ENCODE data around the gene PLEKHG5.
"Not testable (repeated sequence)": the region's sequence is repeated elsewhere in the genome, so short reads cannot be mapped to it uniquely, and the experiment has no call there.

PLEKHG5 gene

DNA sequence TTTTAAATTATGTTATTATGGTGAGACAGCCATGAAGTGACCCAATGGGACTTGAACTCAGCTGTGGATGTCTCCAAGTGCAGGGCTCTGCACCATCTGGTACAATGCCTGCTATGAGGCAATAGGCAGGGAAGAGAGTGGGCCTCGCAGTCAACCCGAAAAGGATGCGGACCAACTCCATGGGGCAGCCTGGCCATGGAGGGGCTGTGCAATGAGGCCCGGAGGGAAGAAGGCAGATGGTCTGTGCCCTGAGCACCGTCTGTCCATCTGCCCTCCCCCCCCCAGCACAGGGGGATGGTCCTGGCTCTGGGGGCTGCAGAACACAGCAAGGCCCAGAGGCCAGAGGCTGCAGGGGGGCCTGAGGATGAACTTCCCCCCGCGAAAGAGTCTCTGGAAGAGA, 49.9 kb downstream of the PLEKHG5 start:
- no peak overlapping the region for H4K8ac ChIP-seq (ENCODE audit: low read depth, low read length)
- no peak overlapping the region for H2BK120ac ChIP-seq (ENCODE audit: low read depth, low read length)
- no peak overlapping the region for H2BK5ac ChIP-seq (ENCODE audit: low read length)
- no peak for DNase-seq (ENCODE audit: low spot score)
- no peak overlapping the region for H2BK15ac ChIP-seq (ENCODE audit: low read length)
- no peak overlapping the region for H2BK12ac ChIP-seq (ENCODE audit: low read length)
- no peaks in the 10 kb centered on the region for H3K36me3 ChIP-seq (replicated peaks in 1 of 2; ENCODE audit: control insufficient read depth in 2 of 2, insufficient read depth in 2 of 2, low read length in 2 of 2)
- H4K91ac ChIP-seq (ENCODE audit: low read depth, low read length, poor library complexity): no peak overlapping the region
- H3K4ac ChIP-seq (ENCODE audit: low read length): no peak overlapping the region
- H3K4me3 ChIP-seq (ENCODE audit: low read length in 2 of 2): no peak overlapping the region
- no CpG with 5 or more reads among the region's 7 CpGs for WGBS, 2 donors (ENCODE audit: extremely low coverage in 2 of 2, insufficient read length in 2 of 2, insufficient replicate concordance in 1 of 2)
- no peaks in the 10 kb centered on the region for H3K79me1 ChIP-seq (ENCODE audit: low read depth, low read length)
- H3K27ac ChIP-seq (replicated peaks; ENCODE audit: low read length): no peak overlapping the region
- peak overlapping the region; percentile 13 for H2AK5ac ChIP-seq (ENCODE audit: low read depth, low read length)
- H2AFZ ChIP-seq (ENCODE audit: low read length): no peak overlapping the region
- peaks cover 8 to 21% of the 10 kb centered on the region in 2 donors for H3K4me1 ChIP-seq (ENCODE audit: control insufficient read depth in 2 of 2, insufficient read depth in 1 of 2, low read depth in 1 of 2, low read length in 2 of 2)
- H3K14ac ChIP-seq (ENCODE audit: low read length): no peak overlapping the region
- peaks cover 2 to 49% (median 10%) of the 10 kb centered on the region in 3 experiments for H3K27me3 ChIP-seq (ENCODE audit: control insufficient read depth in 3 of 3, insufficient read depth in 3 of 3, low read depth in 1 of 3, low read length in 3 of 3)
- no peak overlapping the region for H3K23ac ChIP-seq (ENCODE audit: low read depth, low read length, poor library complexity)
- H3K9me3 ChIP-seq (replicated peaks in 1 of 2; ENCODE audit: control insufficient read depth in 2 of 2, insufficient read depth in 1 of 2, low read depth in 1 of 2, low read length in 2 of 2): no peaks in the 10 kb centered on the region
- peak overlapping the region; percentile 22 for H3K9ac ChIP-seq (ENCODE audit: low read depth, low read length, poor library complexity)
- H3K18ac ChIP-seq (ENCODE audit: low read length): no peak overlapping the region
- H3K4me2 ChIP-seq (ENCODE audit: insufficient read depth, low read length, poor library complexity, severe bottlenecking): no peak overlapping the region

- H3K27me3 ChIP-seq (ENCODE audit: control insufficient read depth in 3 of 3, insufficient read depth in 3 of 3, low read depth in 1 of 3, low read length in 3 of 3): peaks cover 2 to 49% (median 10%) of the 10 kb centered on the region in 3 experiments
- no peak overlapping the region for H2BK5ac ChIP-seq (ENCODE audit: low read length)
- peak overlapping the region; percentile 85 for H3K23ac ChIP-seq (ENCODE audit: low read depth, low read length, poor library complexity)
- peak overlapping the region; percentile 6 for H4K8ac ChIP-seq (ENCODE audit: low read depth, low read length)
- H2AFZ ChIP-seq (ENCODE audit: low read length): peak overlapping the region; percentile 53
- peaks cover 5 to 13% of the 10 kb centered on the region in 2 donors for H3K4me1 ChIP-seq (ENCODE audit: control insufficient read depth in 2 of 2, insufficient read depth in 1 of 2, low read depth in 1 of 2, low read length in 2 of 2)
- H3K36me3 ChIP-seq (replicated peaks in 1 of 2; ENCODE audit: control insufficient read depth in 2 of 2, insufficient read depth in 2 of 2, low read length in 2 of 2): no peaks in the 10 kb centered on the region
- peak overlapping the region; percentile 21 for H3K14ac ChIP-seq (ENCODE audit: low read length)
- peak overlapping the region; percentile 92 for H2BK15ac ChIP-seq (ENCODE audit: low read length)
- peak overlapping the region; percentile 95 for H2AK5ac ChIP-seq (ENCODE audit: low read depth, low read length)
- peak overlapping the region in 1 of 2 donors; percentile 79 for H3K4me3 ChIP-seq (ENCODE audit: low read length in 2 of 2)
- H3K4me2 ChIP-seq (ENCODE audit: insufficient read depth, low read length, poor library complexity, severe bottlenecking): peak overlapping the region; percentile 45
- no CpG with 5 or more reads among the region's 101 CpGs for WGBS, 2 donors (ENCODE audit: extremely low coverage in 2 of 2, insufficient read length in 2 of 2, insufficient replicate concordance in 1 of 2)
- H4K91ac ChIP-seq (ENCODE audit: low read depth, low read length, poor library complexity): no peak overlapping the region
- H3K79me1 ChIP-seq (ENCODE audit: low read depth, low read length): no peaks in the 10 kb centered on the region
- H2BK120ac ChIP-seq (ENCODE audit: low read depth, low read length): no peak overlapping the region
- peak overlapping the region; percentile 97 for H3K18ac ChIP-seq (ENCODE audit: low read length)
- H3K9me3 ChIP-seq (replicated peaks in 1 of 2; ENCODE audit: control insufficient read depth in 2 of 2, insufficient read depth in 1 of 2, low read depth in 1 of 2, low read length in 2 of 2): no peaks in the 10 kb centered on the region
- no peak overlapping the region for H3K27ac ChIP-seq (replicated peaks; ENCODE audit: low read length)
- peak overlapping the region; percentile 58 for H2BK12ac ChIP-seq (ENCODE audit: low read length)
- H3K9ac ChIP-seq (ENCODE audit: low read depth, low read length, poor library complexity): peak overlapping the region; percentile 44
- no peak overlapping the region for H3K4ac ChIP-seq (ENCODE audit: low read length)
- DNase-seq (ENCODE audit: low spot score): no peak
Measured at GRCh38 chr1:6440198-6441126, 51.0 kb downstream of the PLEKHG5 start.

GRCh38 chr1:6438047-6438525, 53.4 kb downstream of the PLEKHG5 start:
- H2BK12ac ChIP-seq (ENCODE audit: low read length): no peak overlapping the region
- no peak overlapping the region for H2BK15ac ChIP-seq (ENCODE audit: low read length)
- H2BK120ac ChIP-seq (ENCODE audit: low read depth, low read length): no peak overlapping the region
- WGBS, 2 donors (ENCODE audit: extremely low coverage in 2 of 2, insufficient read length in 2 of 2, insufficient replicate concordance in 1 of 2): no CpG with 5 or more reads among the region's 5 CpGs
- H3K18ac ChIP-seq (ENCODE audit: low read length): no peak overlapping the region
- no peak overlapping the region for H2BK5ac ChIP-seq (ENCODE audit: low read length)
- H4K8ac ChIP-seq (ENCODE audit: low read depth, low read length): no peak overlapping the region
- H3K4ac ChIP-seq (ENCODE audit: low read length): no peak overlapping the region
- H2AFZ ChIP-seq (ENCODE audit: low read length): no peak overlapping the region
- no peaks in the 10 kb centered on the region for H3K36me3 ChIP-seq (replicated peaks in 1 of 2; ENCODE audit: control insufficient read depth in 2 of 2, insufficient read depth in 2 of 2, low read length in 2 of 2)
- H3K9me3 ChIP-seq (replicated peaks in 1 of 2; ENCODE audit: control insufficient read depth in 2 of 2, insufficient read depth in 1 of 2, low read depth in 1 of 2, low read length in 2 of 2): no peaks in the 10 kb centered on the region
- H3K23ac ChIP-seq (ENCODE audit: low read depth, low read length, poor library complexity): no peak overlapping the region
- H3K4me1 ChIP-seq (ENCODE audit: control insufficient read depth in 2 of 2, insufficient read depth in 1 of 2, low read depth in 1 of 2, low read length in 2 of 2): peaks cover 4 to 13% of the 10 kb centered on the region in 2 donors
- no peak overlapping the region for H3K4me2 ChIP-seq (ENCODE audit: insufficient read depth, low read length, poor library complexity, severe bottlenecking)
- no peak overlapping the region for H4K91ac ChIP-seq (ENCODE audit: low read depth, low read length, poor library complexity)
- H3K79me1 ChIP-seq (ENCODE audit: low read depth, low read length): no peaks in the 10 kb centered on the region
- H3K4me3 ChIP-seq (ENCODE audit: low read length in 2 of 2): no peak overlapping the region
- no peak overlapping the region for H3K9ac ChIP-seq (ENCODE audit: low read depth, low read length, poor library complexity)
- peak; percentile 66 for DNase-seq (ENCODE audit: low spot score)
- H3K27me3 ChIP-seq (ENCODE audit: control insufficient read depth in 3 of 3, insufficient read depth in 3 of 3, low read depth in 1 of 3, low read length in 3 of 3): peaks cover 2 to 44% (median 10%) of the 10 kb centered on the region in 3 experiments
- H3K27ac ChIP-seq (replicated peaks; ENCODE audit: low read length): no peak overlapping the region
- H3K14ac ChIP-seq (ENCODE audit: low read length): no peak overlapping the region
- peak overlapping the region; percentile 56 for H2AK5ac ChIP-seq (ENCODE audit: low read depth, low read length)

GRCh38 chr1:6437012-6437700, 54.3 kb downstream of the PLEKHG5 start:
- not testable (repeated sequence) for H3K14ac ChIP-seq (ENCODE audit: low read length); H4K91ac ChIP-seq (ENCODE audit: low read depth, low read length, poor library complexity); H3K4me3 ChIP-seq (ENCODE audit: low read length in 2 of 2); H2BK5ac ChIP-seq (ENCODE audit: low read length); H3K36me3 ChIP-seq (replicated peaks in 1 of 2; ENCODE audit: control insufficient read depth in 2 of 2, insufficient read depth in 2 of 2, low read length in 2 of 2); H3K9ac ChIP-seq (ENCODE audit: low read depth, low read length, poor library complexity); H2BK15ac ChIP-seq (ENCODE audit: low read length); H2AK5ac ChIP-seq (ENCODE audit: low read depth, low read length); H3K23ac ChIP-seq (ENCODE audit: low read depth, low read length, poor library complexity); H3K27ac ChIP-seq (replicated peaks; ENCODE audit: low read length); H3K79me1 ChIP-seq (ENCODE audit: low read depth, low read length); H2BK12ac ChIP-seq (ENCODE audit: low read length); H3K9me3 ChIP-seq (replicated peaks in 1 of 2; ENCODE audit: control insufficient read depth in 2 of 2, insufficient read depth in 1 of 2, low read depth in 1 of 2, low read length in 2 of 2); H3K4ac ChIP-seq (ENCODE audit: low read length); H4K8ac ChIP-seq (ENCODE audit: low read depth, low read length); H2BK120ac ChIP-seq (ENCODE audit: low read depth, low read length); DNase-seq (ENCODE audit: low spot score); H3K4me2 ChIP-seq (ENCODE audit: insufficient read depth, low read length, poor library complexity, severe bottlenecking)
- H2AFZ ChIP-seq (ENCODE audit: low read length): peak overlapping the region; percentile 22
- H3K18ac ChIP-seq (ENCODE audit: low read length): peak overlapping the region; percentile 77
- H3K4me1 ChIP-seq (ENCODE audit: control insufficient read depth in 2 of 2, insufficient read depth in 1 of 2, low read depth in 1 of 2, low read length in 2 of 2): peaks cover 4 to 13% of the 10 kb centered on the region in 2 donors
- peaks cover 2 to 45% (median 10%) of the 10 kb centered on the region in 3 experiments for H3K27me3 ChIP-seq (ENCODE audit: control insufficient read depth in 3 of 3, insufficient read depth in 3 of 3, low read depth in 1 of 3, low read length in 3 of 3)
- WGBS, 2 donors (ENCODE audit: extremely low coverage in 2 of 2, insufficient read length in 2 of 2, insufficient replicate concordance in 1 of 2): no CpG with 5 or more reads among the region's 22 CpGs

Measured in neuronal stem cell (in vitro differentiated cells).